GM23248 (cell line): Measurements from ENCODE around the gene CACHD1. TPM values are rescaled to one million over a fixed set of nuclear protein-coding genes. Genes with fewer than 3 reads are reported as not detected.
A peak's percentile ranks its signal among the peaks of the same experiment; 100 is the strongest.

Experiments used
- DNase-seq: peaks from one replicate; pipeline ENCODE4 v3.0.0-alpha.2; 2015
- H2AFZ ChIP-seq: fragments of 200-600 bp; sonication (generic); 2 replicates; pipeline ENCODE4 v1.6.1; 2016; ENCODE audit warnings: antibody characterized with exemption
- H3F3A ChIP-seq: fragments of 200-600 bp; sonication (generic); 2 replicates; pipeline ENCODE4 v1.6.1; 2016; ENCODE audit warnings: mild to moderate bottlenecking, antibody characterized with exemption, mixed run types; ENCODE audit not compliant: insufficient read depth
- H3K27ac ChIP-seq: fragments of 200-600 bp; sonication (generic); 2 replicates; pipeline ENCODE4 v1.5.1; 2016; ENCODE audit warnings: mild to moderate bottlenecking
- H3K27me3 ChIP-seq: fragments of 200-600 bp; sonication (generic); replicated peaks from 2 replicates; pipeline ENCODE4 v1.6.1; 2016; ENCODE audit warnings: mild to moderate bottlenecking; ENCODE audit not compliant: insufficient read depth
- H3K36me3 ChIP-seq: fragments of 200-600 bp; sonication (generic); 2 replicates; pipeline ENCODE4 v1.6.1; 2016; ENCODE audit warnings: low read depth, mild to moderate bottlenecking
- H3K4me1 ChIP-seq: fragments of 200-600 bp; sonication (generic); 2 replicates; pipeline ENCODE4 v1.6.1; 2016; ENCODE audit warnings: mild to moderate bottlenecking; ENCODE audit not compliant: insufficient read depth
- H3K4me2 ChIP-seq: fragments of 200-600 bp; sonication (generic); one replicate; pipeline ENCODE4 v1.6.1; 2016; ENCODE audit warnings: mild to moderate bottlenecking; ENCODE audit not compliant: unreplicated experiment
- H3K4me3 ChIP-seq: fragments of 200-600 bp; sonication (generic); 2 replicates; pipeline ENCODE4 v1.5.1; 2016; ENCODE audit warnings: mild to moderate bottlenecking
- H3K79me2 ChIP-seq: fragments of 200-600 bp; sonication (generic); 2 replicates; pipeline ENCODE4 v1.6.1; 2016; ENCODE audit warnings: mild to moderate bottlenecking; ENCODE audit not compliant: insufficient read depth
- H3K9ac ChIP-seq: fragments of 200-600 bp; sonication (generic); 2 replicates; pipeline ENCODE4 v1.6.1; 2016; ENCODE audit warnings: mild to moderate bottlenecking
- H3K9me2 ChIP-seq: fragments of 200-600 bp; sonication (generic); 2 replicates; pipeline ENCODE4 v1.6.1; 2016; ENCODE audit warnings: mixed run types, mild to moderate bottlenecking, moderate library complexity; ENCODE audit not compliant: insufficient read depth
- H3K9me3 ChIP-seq: fragments of 200-600 bp; sonication (generic); one replicate; pipeline ENCODE4 v1.6.1; 2017; ENCODE audit warnings: low read depth
- H4K20me1 ChIP-seq: fragments of 200-600 bp; sonication (generic); 2 replicates; pipeline ENCODE4 v1.6.0; 2016; ENCODE audit not compliant: insufficient read depth
- EZH2 ChIP-seq: fragments of 200-600 bp; sonication (generic); IDR thresholded peaks from 2 replicates; pipeline ENCODE4 v1.6.1; 2018; ENCODE audit warnings: antibody characterized with exemption, mild to moderate bottlenecking; ENCODE audit not compliant: insufficient read depth, poor library complexity, severe bottlenecking
- EZH2phosphoT487 ChIP-seq: fragments of 200-600 bp; sonication (generic); IDR thresholded peaks from 2 replicates; pipeline ENCODE4 v1.6.1; 2018; ENCODE audit warnings: antibody characterized with exemption, moderate library complexity, mild to moderate bottlenecking, low read depth; ENCODE audit not compliant: insufficient read depth
- WGBS, 2 experiments: methylation state at CpG; one replicate each; pipeline ENCODE4 v1.1.6; 2015 to 2017; ENCODE audit warnings: low lambda C conversion rate in 2 of 2, low coverage in 1 of 2; ENCODE audit errors: missing lambda C conversion rate in 2 of 2; 5-methylcytosine and 5-hydroxymethylcytosine counted together
- in situ Hi-C: fragments of 300-500 bp; cut with MboI; formaldehyde crosslinking; loops from 2 replicates; pipeline ENCODE4 v1.15.0; 2020
- polyA plus RNA-seq: library from polyadenylated mRNA; unstranded; fragments of >200 nt; fragmentation: Nextera tagmentation; extraction: Ambion mirVana; gene quantifications from 2 replicates; pipeline ENCODE4 v1.2.1, GENCODE V29; 2016
- total RNA-seq: library from RNA; depleted of rRNA; stranded (reverse); fragments of >200 nt; shearing (Covaris generic); gene quantifications from 2 replicates; pipeline ENCODE4 v1.2.3, GENCODE V29; 2014

Gene CACHD1
- total and polyA plus RNA-seq, 2 experiments from 2014 or later, result 1.9 to 9.3 TPM

DNA sequence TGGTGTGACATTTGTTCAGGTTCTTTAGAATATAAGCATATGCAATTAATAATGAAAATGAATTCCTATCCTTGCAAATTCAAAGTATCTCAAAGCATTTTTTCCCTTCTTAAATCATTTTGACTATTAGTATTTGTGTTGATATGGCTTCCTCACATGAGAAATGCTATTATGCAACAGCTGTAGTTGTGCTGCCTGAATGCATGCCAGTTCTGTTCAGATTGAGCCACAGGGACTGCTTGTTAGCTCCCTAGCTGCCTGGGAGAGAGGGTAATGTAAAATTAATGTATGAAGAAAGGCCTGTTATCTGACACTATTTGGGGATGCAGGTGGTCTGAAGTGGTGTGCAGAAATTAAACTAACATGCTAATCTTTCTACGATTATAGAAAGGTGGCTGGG, 45.5 kb downstream of the CACHD1 start:
- H3K4me1 ChIP-seq, result peaks cover 57% of the 10 kb centered on the region
- peak; percentile 89 for DNase-seq
- WGBS, 2 experiments, result 0% methylated on average over 1 of the region's 1 CpG

GRCh38 chr1:64516301-64516700, 46.4 kb downstream of the CACHD1 start:
- Histone ChIP-seq H3K9me3 (no peaks in the 10 kb centered on the region), H4K20me1 (no peaks in the 10 kb centered on the region), H3K4me2 (peak overlapping the region; percentile 41), H3K79me2 (no peaks in the 10 kb centered on the region), H2AFZ (no peak overlapping the region), H3K9ac (peak overlapping the region; percentile 12; the same call in 1 of the 2 replicates), H3K27ac (peak overlapping the region; percentile 71), H3K4me3 (peak overlapping the region; percentile 33), H3K36me3 (no peaks in the 10 kb centered on the region), H3K27me3 (no peaks in the 10 kb centered on the region), H3K4me1 (peaks cover 57% of the 10 kb centered on the region), H3F3A (peaks cover 58% of the 10 kb centered on the region), H3K9me2 (no peaks in the 10 kb centered on the region)
- WGBS, 2 experiments, result 5 to 10% methylated on average over 7 of the region's 7 CpGs
- DNase-seq, result peak; percentile 73
- TF ChIP-seq EZH2phosphoT487 (no peak), EZH2 (no peak)
- in situ Hi-C loops, result no loop called here

More for the DNA sequence above, 45.5 kb downstream of the CACHD1 start:
- H3K27me3 ChIP-seq, result no peaks in the 10 kb centered on the region
- no peaks in the 10 kb centered on the region for H4K20me1 ChIP-seq
- no peaks in the 10 kb centered on the region for H3K9me3 ChIP-seq
- no peak for TF ChIP-seq EZH2
- TF ChIP-seq EZH2phosphoT487, result no peak
- no peaks in the 10 kb centered on the region for H3K79me2 ChIP-seq
- H3K4me2 ChIP-seq, result peak overlapping the region; percentile 88
- no peaks in the 10 kb centered on the region for H3K36me3 ChIP-seq
- in situ Hi-C loops, result no loop called here
- H3K9me2 ChIP-seq, result no peaks in the 10 kb centered on the region
- no peak overlapping the region for H2AFZ ChIP-seq
- H3F3A ChIP-seq, result peaks cover 58% of the 10 kb centered on the region
- H3K4me3 ChIP-seq, result no peak overlapping the region
- H3K27ac ChIP-seq, result peak overlapping the region; percentile 71
- no peak overlapping the region for H3K9ac ChIP-seq

GRCh38 chr1:64516803-64517568, 47.1 kb downstream of the CACHD1 start:
- H3K9me2 ChIP-seq, result no peaks in the 10 kb centered on the region
- no peaks in the 10 kb centered on the region for H3K27me3 ChIP-seq
- no peak overlapping the region for H3K9ac ChIP-seq
- no peak overlapping the region for H2AFZ ChIP-seq
- H3K9me3 ChIP-seq, result no peaks in the 10 kb centered on the region
- H3K79me2 ChIP-seq, result no peaks in the 10 kb centered on the region
- TF ChIP-seq EZH2 (no peak), EZH2phosphoT487 (no peak)
- in situ Hi-C loops, result no loop called here
- peaks cover 58% of the 10 kb centered on the region for H3F3A ChIP-seq
- peak; percentile 73 for DNase-seq
- peak overlapping the region; percentile 33 for H3K4me3 ChIP-seq
- no peaks in the 10 kb centered on the region for H3K36me3 ChIP-seq
- peak overlapping the region; percentile 41 for H3K4me2 ChIP-seq
- H3K4me1 ChIP-seq, result peaks cover 57% of the 10 kb centered on the region
- H4K20me1 ChIP-seq, result no peaks in the 10 kb centered on the region
- H3K27ac ChIP-seq, result peak overlapping the region; percentile 71
- 25 to 26% methylated on average over 2 of the region's 2 CpGs for WGBS, 2 experiments

GRCh38 chr1:64517640-64518039, 47.7 kb downstream of the CACHD1 start:
- Histone ChIP-seq H4K20me1 (no peaks in the 10 kb centered on the region), H3K9me3 (no peaks in the 10 kb centered on the region), H3F3A (peaks cover 58% of the 10 kb centered on the region), H3K27ac (peak overlapping the region; percentile 71), H2AFZ (no peak overlapping the region), H3K9me2 (no peaks in the 10 kb centered on the region), H3K4me1 (peaks cover 57% of the 10 kb centered on the region), H3K9ac (no peak overlapping the region), H3K27me3 (no peaks in the 10 kb centered on the region), H3K4me2 (no peak overlapping the region), H3K79me2 (no peaks in the 10 kb centered on the region), H3K36me3 (no peaks in the 10 kb centered on the region), H3K4me3 (no peak overlapping the region)
- no peak for TF ChIP-seq EZH2
- TF ChIP-seq EZH2phosphoT487, result no peak
- no peak for DNase-seq
- in situ Hi-C loops, result no loop called here
- 95 to 98% methylated on average over 2 of the region's 2 CpGs for WGBS, 2 experiments
